GM21723 (cell line): Measurements from ENCODE around the gene C1orf21.

Experiments
- ATAC-seq: cut with Tn5 transposase; IDR thresholded peaks from one replicate; pipeline ENCODE4 v1.9.1; 2021; ENCODE audit warnings: mild to moderate bottlenecking, moderate library complexity; ENCODE audit not compliant: unreplicated experiment

The C1orf21 gene

DNA sequence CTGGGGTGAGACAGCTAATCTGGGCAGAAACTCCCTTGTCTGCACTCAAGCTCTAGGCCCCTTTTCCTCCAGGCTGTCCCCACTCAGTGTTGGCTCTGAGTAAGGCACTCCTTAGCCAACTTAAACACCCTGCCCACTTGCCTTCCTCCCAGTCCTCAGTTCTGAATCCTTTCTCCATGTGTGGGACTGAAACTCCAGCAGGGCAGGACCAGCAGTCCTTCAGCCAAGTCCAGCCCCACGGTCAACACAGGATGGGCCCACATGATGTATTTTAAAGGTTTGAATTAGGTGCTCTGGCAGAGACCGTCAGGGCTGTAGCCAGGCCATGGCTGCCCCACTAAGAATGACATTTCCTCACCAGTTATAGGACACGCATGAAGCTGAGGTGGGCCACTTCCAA, 260.0 kb downstream of the C1orf21 start:
- ATAC-seq = no peak

DNA sequence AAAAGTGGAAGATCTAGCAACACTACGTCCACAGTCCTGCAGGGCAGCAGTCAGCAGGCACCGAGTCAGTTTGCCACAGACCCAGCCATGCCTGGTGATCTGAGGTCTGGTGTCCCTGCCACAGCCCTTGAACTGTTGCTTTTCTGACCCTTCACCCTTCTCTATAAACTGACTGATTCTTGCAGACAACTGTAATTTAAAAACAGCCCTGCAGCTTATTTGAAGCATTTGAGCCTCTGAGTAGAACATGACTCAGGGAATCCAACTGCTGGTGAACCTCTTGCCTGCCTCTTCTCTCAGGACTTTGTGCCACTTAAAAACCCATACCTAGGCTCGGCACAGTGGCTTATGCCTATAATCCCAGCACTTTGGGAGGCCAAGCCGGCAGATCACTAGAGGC, 260.6 kb downstream of the C1orf21 start:
- no peak for ATAC-seq

DNA sequence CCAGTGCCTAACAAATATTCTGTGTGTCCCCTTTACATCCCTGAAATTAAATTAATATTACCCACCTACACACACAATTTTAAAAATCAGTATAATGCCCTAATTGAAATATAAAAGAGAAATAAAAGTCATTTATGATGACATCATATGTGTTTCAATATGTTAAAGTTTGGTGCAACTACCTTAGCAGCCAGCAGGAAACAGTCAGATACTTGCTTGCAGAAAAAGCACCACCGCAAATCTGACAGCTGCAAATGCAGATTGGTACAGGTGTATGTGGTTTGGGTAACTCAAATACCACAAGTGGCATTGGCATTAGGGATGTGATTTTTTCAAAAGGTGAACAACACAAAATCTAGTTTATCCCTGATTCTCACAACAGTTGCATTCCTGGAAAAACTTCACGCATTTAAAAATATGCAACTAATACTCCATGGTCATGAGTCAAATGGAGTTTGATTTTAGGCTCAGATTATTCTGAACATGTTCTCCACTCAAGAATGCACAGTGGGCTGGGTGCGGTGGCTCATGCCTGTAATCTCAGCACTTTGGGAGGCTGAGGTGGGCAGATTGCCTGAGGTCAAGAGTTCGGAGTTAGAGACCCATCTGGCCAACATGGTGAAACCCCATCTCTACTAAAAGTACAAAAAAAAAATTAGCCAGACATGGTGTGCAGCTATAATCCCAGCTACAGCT, 261.5 kb downstream of the C1orf21 start:
- no peak for ATAC-seq

DNA sequence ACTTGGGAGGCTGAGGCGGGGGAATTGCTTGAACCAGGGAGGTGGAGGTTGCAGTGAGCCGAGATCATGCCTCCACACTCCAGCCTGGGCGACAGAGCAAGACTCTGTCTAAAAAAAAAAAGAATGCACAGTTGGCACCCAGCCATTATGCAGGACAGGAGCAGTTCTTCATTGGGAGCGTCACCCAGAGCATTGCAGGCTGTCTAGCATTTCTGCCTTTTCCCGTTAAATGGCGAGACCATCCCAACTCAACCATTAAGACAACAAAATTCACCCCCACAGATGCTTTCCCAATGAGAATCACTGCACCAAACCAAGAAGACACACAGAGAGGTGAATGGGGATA, 262.0 kb downstream of the C1orf21 start:
- no peak for ATAC-seq

DNA sequence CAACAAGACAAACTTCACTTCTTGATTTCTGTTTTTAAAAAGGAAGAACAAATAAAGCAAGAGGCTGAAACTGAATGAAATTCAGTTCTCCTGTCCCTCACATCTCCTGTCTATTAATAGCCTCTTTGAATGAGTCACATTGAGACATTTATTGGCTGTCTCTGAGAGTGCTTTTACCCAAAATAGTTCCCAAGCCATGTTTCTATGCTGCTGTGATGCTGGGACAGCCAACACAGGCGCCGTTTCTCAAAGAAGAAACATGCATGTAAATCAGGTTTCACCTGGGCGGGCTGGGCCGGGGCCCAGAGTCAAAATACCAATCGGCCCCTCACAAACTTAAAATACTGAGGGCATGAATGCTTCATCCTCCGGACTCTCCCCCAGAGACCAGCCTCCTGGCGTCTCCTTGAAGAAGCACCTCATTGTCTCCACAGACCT, 262.6 kb downstream of the C1orf21 start:
- peak; percentile 98 for ATAC-seq

DNA sequence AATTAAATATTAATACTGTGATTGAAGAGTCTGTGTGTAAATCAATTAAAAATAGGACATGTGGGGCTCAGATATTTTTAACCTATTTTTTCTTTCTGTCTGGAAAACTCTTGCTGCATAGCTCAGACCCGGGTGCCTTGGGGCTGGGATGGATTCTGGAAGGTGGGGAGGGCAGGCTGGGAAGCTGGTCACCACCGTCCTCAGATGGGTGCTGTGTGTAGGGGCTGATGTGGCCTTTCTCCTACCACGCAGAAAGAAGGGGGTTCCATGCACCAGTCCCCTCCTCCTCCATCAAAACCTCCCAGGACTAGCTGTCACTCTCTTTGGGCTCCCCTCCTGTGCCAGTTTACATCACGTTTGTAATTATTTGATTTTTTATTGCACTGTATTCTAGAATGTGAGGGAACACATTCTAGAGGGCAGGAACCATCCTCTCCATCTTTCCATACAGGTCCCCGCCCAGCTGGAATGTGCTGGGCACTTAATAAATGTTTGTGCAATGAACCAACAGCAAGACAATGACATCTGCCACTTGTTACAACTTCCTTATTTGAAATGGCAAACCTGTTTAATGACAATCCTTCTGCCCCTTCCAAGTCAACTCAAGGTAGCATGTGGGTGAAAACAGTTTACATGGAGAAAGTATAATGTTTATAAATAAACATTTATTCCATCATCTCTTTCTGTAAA, 263.5 kb downstream of the C1orf21 start:
- ATAC-seq = no peak

DNA sequence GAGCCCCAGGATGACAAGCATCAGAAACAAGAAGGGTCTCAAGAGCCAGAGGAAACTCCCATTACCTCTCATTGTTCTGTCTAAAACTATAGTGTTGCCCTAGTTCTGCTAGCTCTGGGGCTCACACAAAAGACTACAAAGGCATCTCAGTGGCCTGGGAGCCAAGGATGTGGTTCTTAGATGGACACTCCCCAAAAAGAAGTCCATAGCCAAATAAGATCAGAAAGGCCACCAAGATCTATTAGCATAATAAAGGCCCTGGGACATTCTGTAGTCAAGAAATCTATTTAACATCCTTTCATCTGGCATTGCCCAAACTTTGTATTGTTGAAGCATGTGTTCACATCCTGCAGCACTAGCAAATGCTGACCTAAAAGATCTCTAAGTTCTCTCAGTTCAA, 268.4 kb downstream of the C1orf21 start:
- ATAC-seq = no peak

DNA sequence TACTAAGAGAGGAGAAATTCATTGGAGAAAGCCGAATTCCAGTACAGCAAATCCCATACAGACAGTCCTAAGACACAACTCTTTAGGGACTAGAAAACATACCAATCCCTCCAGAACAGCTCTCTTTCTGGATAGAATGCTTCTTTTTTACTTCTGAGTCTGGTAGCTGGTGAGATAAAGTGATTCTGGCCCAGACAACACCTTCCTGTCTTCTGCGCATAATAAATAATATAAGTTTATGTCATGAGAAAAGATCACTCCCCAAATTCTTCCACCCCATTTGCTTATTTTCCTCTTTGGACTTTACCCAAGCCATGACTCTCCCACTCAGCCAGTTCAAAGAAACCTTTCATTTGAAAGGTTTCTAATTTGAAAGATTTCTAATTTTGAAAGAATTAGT, 269.4 kb downstream of the C1orf21 start:
- no peak for ATAC-seq

DNA sequence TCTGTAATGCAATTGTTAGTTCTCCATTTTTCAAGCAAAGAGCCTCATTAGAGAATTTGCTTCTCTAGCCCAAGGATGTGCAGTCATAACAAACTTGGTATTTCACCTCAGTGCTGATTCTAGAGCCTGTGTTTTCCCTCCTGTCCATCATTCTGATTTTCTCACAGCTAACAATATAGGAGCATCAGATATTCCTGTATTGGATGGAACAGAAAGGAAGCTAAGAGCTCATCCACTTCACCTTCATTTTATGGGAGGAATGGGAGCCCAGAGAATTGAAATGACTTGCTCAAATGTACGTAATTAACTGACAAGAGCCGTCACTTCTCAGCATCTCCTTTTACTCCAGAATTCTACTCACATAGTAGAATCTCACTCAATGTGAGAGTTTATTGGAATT, 271.2 kb downstream of the C1orf21 start:
- ATAC-seq = no peak

DNA sequence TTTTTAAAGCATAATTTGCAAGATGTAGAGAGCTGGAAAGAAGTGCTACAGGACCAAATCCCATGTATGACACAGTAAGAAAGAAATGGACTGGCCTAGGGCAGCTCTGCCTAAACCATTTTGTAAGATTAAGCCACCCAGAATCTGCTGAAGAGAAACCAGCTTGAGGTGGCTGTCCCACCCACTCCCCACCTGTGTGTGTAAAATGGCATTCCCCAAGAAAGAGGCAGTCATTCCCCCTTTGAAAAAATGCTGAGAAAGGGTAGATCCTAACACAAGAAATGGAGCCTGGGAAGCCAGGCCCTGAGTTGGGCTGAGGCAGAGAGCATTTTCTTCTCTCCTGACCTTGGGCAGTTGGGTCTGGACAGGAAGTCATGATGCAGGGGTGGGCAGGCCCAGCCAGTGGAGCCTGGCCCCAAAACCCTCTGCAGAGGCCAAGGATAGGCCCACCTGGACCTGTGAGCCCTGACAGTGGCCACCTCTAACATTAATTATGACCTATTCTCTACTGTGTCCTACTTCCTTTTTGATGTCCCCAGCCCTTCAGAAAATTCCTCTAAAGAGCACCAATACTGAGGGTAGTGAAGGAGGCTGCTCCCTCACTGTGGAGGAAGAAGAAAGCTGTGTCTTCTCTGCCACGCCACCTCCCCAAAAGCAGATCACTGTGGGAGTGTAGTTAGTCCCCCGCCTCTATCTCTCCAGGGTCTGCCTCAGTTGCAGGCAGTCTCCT, 273.8 kb downstream of the C1orf21 start:
- ATAC-seq = no peak

DNA sequence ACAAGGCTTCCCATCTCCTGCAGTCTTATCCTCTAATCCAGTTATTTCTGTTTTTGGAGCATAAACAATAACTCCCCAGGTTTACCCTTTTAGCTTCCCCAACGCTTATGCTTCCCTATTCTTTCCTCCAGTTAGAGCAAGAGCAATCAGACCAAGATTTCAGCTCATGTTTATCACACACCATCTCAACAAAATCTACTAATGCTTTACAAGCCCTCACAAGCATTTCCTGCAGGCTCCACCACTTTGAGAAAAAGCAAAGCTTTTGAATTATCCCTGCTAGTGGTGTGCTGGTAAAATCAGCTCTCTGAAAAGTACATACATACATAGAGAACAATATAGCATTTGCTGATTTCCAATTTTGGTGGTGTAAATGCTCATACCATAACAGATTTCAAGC, 275.0 kb downstream of the C1orf21 start:
- ATAC-seq = no peak

DNA sequence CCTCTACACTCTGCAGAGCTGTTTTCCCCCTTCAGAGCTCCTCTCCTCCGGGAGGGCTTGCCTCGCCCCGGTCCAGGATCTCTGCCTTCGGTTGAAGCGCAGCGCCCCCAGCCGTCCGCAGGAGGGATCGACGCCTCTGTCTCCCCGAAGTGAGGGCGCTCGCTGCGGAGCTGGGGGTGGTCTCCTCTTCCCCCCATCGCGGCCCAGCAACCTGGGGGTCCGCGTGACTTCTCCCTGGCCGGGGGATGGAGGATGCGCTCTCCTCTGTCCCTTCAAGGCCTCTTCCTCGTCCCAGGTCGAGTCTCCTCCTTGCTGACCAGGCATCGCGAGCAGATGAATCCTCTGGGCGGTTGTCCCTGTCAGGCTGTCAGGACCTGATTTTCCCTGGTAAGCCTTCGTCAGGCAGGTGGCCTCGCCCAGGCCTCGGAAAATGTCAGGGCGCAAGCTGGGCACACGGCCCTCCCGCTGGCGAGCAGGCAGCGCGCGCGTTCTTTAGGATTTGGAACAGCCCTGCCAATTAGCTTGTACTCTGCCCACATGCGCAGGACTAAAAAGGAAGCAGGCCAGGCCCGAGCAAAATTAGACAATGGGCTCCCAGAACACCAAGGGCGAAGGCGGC, 277.3 kb downstream of the C1orf21 start:
- peak; percentile 86 for ATAC-seq

DNA sequence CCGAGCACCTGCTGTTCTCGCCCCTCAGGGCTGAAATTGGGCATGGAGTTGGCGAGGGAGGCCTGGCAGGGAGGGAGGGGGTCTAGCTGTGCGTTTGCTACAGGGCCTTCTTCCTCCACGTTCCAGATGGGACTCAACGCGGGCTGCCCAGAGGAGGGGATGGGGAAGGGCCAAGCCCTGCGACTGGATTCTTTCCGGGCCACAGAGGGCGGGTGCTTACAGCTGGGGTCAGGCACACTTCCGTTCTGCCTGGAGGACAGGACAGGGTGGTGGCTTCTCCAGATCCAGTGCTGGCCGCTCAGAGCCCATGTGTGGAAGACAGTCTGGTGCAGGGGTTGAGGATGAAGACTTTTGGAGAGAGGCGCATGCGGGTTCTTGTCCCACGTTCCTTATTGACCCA, 277.8 kb downstream of the C1orf21 start:
- ATAC-seq = no peak

DNA sequence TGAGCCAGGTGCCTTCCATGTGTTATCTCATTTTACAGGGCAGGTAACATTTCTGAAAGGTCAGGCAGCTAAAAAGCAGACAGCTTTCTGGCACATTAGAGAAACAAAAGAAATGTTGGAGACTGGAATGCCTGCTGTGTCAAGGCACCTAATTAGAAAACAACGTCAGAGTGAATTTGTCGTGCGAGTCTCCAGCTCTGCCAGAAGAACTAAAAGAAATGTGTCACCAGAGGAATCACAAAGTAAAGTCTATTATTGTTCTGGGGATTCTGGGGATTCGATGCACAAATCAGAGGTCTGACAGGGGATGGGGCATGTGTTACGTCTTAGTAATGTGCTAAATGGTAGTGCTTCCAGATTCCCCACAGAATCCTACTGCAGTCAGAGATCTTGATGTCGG, 278.5 kb downstream of the C1orf21 start:
- no peak for ATAC-seq

DNA sequence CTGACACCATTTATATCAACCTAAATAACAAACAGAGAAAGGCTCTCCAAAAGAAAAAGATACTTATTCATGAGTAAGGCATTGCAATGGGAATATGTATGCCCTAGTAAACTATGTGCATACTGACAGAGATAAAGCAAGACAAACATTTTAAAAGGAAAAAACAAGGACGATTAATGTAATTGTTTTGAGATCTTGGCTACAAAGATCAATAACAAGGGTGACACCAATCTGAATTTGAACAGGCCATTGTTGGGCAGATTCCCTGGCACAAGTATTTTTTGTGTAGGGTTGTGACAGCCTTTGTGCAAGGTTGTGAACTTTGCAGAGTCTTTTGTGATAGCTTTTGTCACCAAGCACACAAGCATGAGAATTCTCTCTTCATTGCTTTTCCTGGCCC, 282.6 kb downstream of the C1orf21 start:
- no peak for ATAC-seq

DNA sequence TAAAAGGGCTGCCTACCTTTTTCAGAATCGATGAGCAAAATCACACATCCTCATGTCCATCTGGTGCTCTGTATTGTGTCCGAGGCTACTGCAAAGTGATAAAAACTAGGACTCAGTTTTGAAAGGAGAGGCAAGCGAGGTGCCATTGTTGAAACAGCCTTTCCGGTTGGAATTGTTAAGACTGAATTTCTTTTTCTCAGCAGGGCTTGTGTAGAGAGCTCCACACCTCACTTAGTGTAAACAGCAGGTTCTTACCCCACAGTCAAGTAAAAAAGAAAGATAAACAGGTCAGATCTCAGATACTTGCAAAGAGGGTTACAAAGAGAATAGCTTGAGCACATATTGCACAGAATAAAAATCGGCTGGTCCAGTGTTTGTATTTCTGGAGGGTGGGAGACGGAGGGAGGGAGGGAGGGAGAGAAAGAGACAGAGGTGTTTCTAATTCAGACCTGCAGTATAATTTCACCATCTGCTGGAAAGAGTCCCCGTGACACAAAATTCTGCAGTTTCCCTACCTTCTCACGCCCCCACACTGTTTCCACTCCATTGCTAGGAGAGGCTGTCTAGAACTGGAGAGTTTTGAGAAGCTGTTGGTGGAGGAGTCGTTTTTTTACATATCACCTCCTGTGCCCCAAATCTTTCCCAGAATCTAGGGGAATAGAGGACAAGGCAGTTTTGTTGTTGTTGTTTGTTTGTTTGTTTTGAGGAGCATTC, 285.3 kb downstream of the C1orf21 start:
- no peak for ATAC-seq

DNA sequence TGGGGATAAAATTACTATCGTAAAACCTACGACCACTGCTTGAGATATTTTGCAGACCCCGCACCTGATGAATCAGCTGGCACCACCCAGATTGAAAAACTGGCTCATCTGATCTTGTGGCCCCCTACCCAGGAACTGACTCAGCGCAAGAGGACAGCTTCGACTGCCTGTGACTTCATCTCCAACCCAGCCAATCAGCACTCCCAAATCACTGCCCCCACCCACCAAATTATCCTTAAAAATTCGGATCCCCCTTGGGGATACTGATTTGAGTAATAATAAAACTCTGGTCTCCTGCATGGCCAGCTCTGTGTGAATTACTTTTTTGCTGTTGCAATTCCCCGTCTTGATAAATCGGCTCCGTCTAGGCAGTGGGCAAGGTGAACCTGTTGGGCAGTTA, 286.5 kb downstream of the C1orf21 start:
- ATAC-seq = no peak

DNA sequence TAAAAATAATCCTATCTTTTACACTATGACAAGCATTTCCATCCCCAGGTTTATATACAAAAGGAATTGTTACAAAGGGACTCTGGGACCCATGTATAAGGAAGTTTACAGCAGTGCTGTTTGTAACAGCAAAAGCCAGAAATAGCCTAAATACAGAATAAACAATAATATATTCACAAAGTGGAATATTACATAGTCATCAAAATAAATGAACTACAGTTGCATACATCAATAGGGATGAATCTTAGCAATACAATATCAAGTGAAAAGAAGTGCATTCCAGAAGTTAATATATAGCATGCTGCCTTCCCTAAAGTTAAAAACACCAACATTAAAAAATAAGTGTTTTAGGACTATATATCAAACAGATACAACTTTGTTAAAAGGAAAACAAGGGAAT, 290.5 kb downstream of the C1orf21 start:
- ATAC-seq = no peak
